Fibroblast of skin of right biceps (primary cell): Measurements from ENCODE around the gene VAV2.
"Not testable (repeated sequence)": the region's sequence is repeated elsewhere in the genome, so short reads cannot be mapped to it uniquely, and the experiment has no call there.

Experiments
- DNase-seq: peaks from one replicate; pipeline ENCODE4 v3.0.0-alpha.2; 2013

VAV2 gene

GRCh38 chr9:133913571-133914369, 78.4 kb downstream of the VAV2 start:
- no peak for DNase-seq

- no peak for DNase-seq
Measured at GRCh38 chr9:133910855-133911514, 81.1 kb downstream of the VAV2 start.

- no peak for DNase-seq
Measured at GRCh38 chr9:133906932-133907910, 84.9 kb downstream of the VAV2 start.

- no peak for DNase-seq
Measured at GRCh38 chr9:133906218-133906617, 85.9 kb downstream of the VAV2 start.

GRCh38 chr9:133905493-133905892, 86.6 kb downstream of the VAV2 start:
- DNase-seq = no peak

- no peak for DNase-seq
Measured at GRCh38 chr9:133904346-133905090, 87.6 kb downstream of the VAV2 start.

GRCh38 chr9:133901184-133901835, 90.8 kb downstream of the VAV2 start:
- no peak for DNase-seq

- no peak for DNase-seq
Measured at GRCh38 chr9:133897675-133898074, 94.4 kb downstream of the VAV2 start.

GRCh38 chr9:133896007-133896406, 96.1 kb downstream of the VAV2 start:
- DNase-seq = not testable (repeated sequence)

GRCh38 chr9:133895335-133895734, 96.8 kb downstream of the VAV2 start:
- DNase-seq = no peak

- no peak for DNase-seq
Measured at GRCh38 chr9:133894377-133895321, 97.5 kb downstream of the VAV2 start.

GRCh38 chr9:133893191-133893994, 98.7 kb downstream of the VAV2 start:
- no peak for DNase-seq

- DNase-seq = no peak
Measured at GRCh38 chr9:133892193-133892920, 99.8 kb downstream of the VAV2 start.

- DNase-seq = no peak
Measured at GRCh38 chr9:133891741-133892140, 100.4 kb downstream of the VAV2 start.

- no peak for DNase-seq
Measured at GRCh38 chr9:133890583-133890982, 101.5 kb downstream of the VAV2 start.

GRCh38 chr9:133889584-133890301, 102.4 kb downstream of the VAV2 start:
- DNase-seq = peak; percentile 19

GRCh38 chr9:133888809-133889491, 103.2 kb downstream of the VAV2 start:
- no peak for DNase-seq
